DND-41 (cell line): Measurements from ENCODE around the gene MINK1.

Experiments used
- CTCF ChIP-seq: IDR thresholded peaks from 2 replicates; pipeline ENCODE4 v1.5.1; 2012; ENCODE audit warnings: borderline replicate concordance, low read length, moderate library complexity, mild to moderate bottlenecking; ENCODE audit not compliant: poor library complexity, severe bottlenecking; ENCODE audit errors: extremely low read depth
- EZH2 ChIP-seq: IDR thresholded peaks from 3 replicates; pipeline ENCODE4 v1.6.1; 2012; ENCODE audit warnings: borderline replicate concordance, low read depth, mild to moderate bottlenecking, moderate library complexity, low read length, inconsistent platforms; ENCODE audit not compliant: severe bottlenecking

- no peak for TF ChIP-seq CTCF
- TF ChIP-seq EZH2: no peak
These were observed 104.9 kb downstream of the MINK1 start for GRCh38 chr17:4938069-4938491.
